ENCODE measurements around the gene MPHOSPH6. TPM values are rescaled to one million over a fixed set of nuclear protein-coding genes. Genes with fewer than 3 reads are reported as not detected.

Gene MPHOSPH6
- total RNA-seq, 1 donor from 2014 or later, result 46.6 TPM

- no peak for TF ChIP-seq CTCF (conservative IDR thresholded peaks at IDR 0.05; ENCODE audit: low read depth, low read length)
- no peak overlapping the region for H3K4me3 ChIP-seq (ENCODE audit: low read depth, low read length)
- no peak for DNase-seq (ENCODE audit: low read depth)
These were observed 6.2 kb upstream of the MPHOSPH6 start for GRCh38 chr16:82176204-82176603.

GRCh38 chr16:82175627-82176026, 5.6 kb upstream of the MPHOSPH6 start:
- no peak for TF ChIP-seq CTCF (conservative IDR thresholded peaks at IDR 0.05; ENCODE audit: low read depth, low read length)
- no peak for DNase-seq (ENCODE audit: low read depth)
- H3K4me3 ChIP-seq (ENCODE audit: low read depth, low read length), result no peak overlapping the region

DNA sequence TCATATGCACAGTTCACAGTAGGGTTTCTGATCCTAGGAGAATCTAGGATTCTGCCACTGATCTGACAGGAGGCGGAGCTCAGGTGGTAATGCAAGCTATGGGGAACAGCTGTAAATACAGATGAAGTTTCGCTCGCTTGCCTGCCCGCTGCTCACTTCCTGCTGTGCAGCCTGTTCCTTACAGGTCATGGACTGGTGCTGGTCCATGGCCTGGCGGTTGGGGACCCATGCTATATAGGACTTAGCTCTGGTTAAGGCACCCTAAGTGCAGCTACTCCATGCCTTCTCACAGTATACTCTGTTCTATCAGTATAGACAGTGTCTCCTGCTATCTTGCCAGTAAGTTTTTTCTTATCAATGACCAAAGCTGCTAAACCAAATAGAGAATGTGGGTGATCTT, 2.4 kb downstream of the MPHOSPH6 start:
- no peak for TF ChIP-seq CTCF (conservative IDR thresholded peaks at IDR 0.05; ENCODE audit: low read depth, low read length)
- H3K4me3 ChIP-seq (ENCODE audit: low read depth, low read length), result no peak overlapping the region
- DNase-seq (ENCODE audit: low read depth), result no peak

DNA sequence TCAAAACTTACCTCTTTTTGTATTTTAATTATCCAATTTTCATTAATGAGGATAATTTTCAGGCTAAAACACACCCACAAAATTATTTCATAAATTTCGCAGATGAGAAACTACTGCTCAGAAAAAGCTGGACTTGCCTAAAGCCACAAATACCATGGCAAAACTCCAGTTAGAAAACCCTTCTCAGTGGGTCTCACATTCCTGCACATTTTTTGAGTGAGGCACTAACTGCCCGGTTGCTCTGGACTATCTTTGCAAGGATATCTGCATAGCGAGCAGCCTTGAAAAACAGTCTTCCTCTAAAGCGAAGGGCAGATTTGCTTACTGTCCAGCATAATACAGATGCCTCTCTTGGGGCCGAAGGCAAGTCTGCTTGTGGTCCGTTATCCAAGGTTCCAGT, 9.8 kb downstream of the MPHOSPH6 start:
- no peak overlapping the region for H3K4me3 ChIP-seq (ENCODE audit: low read depth, low read length)
- TF ChIP-seq CTCF (conservative IDR thresholded peaks at IDR 0.05; ENCODE audit: low read depth, low read length), result no peak
- no peak for DNase-seq (ENCODE audit: low read depth)

- no peak for TF ChIP-seq CTCF (conservative IDR thresholded peaks at IDR 0.05; ENCODE audit: low read depth, low read length)
- DNase-seq (ENCODE audit: low read depth), result no peak
- no peak overlapping the region for H3K4me3 ChIP-seq (ENCODE audit: low read depth, low read length)
These were observed 12.2 kb downstream of the MPHOSPH6 start for GRCh38 chr16:82157836-82158235.

GRCh38 chr16:82157534-82157812, 12.6 kb downstream of the MPHOSPH6 start:
- no peak for TF ChIP-seq CTCF (conservative IDR thresholded peaks at IDR 0.05; ENCODE audit: low read depth, low read length)
- no peak overlapping the region for H3K4me3 ChIP-seq (ENCODE audit: low read depth, low read length)
- no peak for DNase-seq (ENCODE audit: low read depth)

DNA sequence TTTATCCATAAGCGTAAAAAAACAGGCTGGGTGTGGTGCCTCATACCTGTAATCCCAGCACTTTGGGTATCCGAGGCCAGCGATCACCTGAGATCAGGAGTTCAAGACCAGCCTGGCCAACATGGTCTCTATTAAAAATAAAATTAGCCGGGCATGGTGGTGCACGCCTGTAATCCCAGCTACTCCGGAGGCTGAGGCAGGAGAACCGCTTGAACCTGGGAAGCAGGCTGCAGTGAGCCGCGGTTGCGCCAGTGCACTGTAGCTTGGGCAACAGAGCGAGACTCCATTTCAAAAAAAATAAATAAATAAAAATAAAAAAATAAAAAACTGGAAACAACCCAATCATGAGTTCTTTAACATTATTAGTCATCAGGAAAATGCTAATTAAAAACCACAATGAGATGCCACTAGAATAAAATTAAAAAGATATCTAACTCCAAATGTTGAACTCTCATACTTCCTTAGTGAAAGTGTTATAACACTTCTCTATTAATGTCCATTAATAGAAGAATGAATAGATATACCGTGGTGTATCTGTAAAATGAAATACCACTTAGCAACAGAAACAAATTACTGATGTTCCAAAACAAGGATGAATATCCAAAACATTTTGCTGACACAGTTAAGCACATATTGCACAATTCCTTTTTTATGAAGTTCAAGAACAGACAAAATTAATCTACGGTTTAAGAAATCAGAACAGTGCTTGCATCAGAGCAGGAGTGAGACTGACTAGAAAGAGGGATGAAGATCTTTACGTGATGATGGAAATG, 13.1 kb downstream of the MPHOSPH6 start:
- no peak for TF ChIP-seq CTCF (conservative IDR thresholded peaks at IDR 0.05; ENCODE audit: low read depth, low read length)
- H3K4me3 ChIP-seq (ENCODE audit: low read depth, low read length), result no peak overlapping the region
- no peak for DNase-seq (ENCODE audit: low read depth)
